K562 (cell line): Measurements from ENCODE around the gene TMEM222. TPM values are rescaled to one million over a fixed set of nuclear protein-coding genes. Genes with fewer than 3 reads are reported as not detected.

Experiments
- BDP1 ChIP-seq: IDR thresholded peaks from 3 replicates; pipeline ENCODE4 v1.6.1; 2011; ENCODE audit not compliant: insufficient read length, insufficient read depth
- CBX3 ChIP-seq, 2 experiments: IDR thresholded peaks; 1 replicate in 1 of 2; 2 replicates in 1 of 2; pipeline ENCODE4 v1.6.1; 2012; ENCODE audit warnings: inconsistent platforms in 2 of 2, low read length in 2 of 2, borderline replicate concordance in 1 of 2, control low read depth in 1 of 2
- KDM2B ChIP-seq: fragments of 250-450 bp; sonication (Bioruptor Pico); IDR thresholded peaks from 2 replicates; pipeline ENCODE4 v1.8.0; 2021; ENCODE audit warnings: mild to moderate bottlenecking, moderate library complexity
- MECOM ChIP-seq: fragments of 250-450 bp; sonication (Bioruptor Pico); IDR thresholded peaks from 2 replicates; pipeline ENCODE4 v1.8.0; 2022; ENCODE audit warnings: inconsistent platforms
- NR2F6 ChIP-seq: fragments of 450-650 bp; formaldehyde crosslinking; IDR thresholded peaks from 2 replicates; pipeline ENCODE4 v1.4.0; 2020; ENCODE audit warnings: mild to moderate bottlenecking
- NUFIP1 ChIP-seq: fragments of 450-650 bp; IDR thresholded peaks from 2 replicates; pipeline ENCODE4 v1.6.1; 2018; ENCODE audit not compliant: partially characterized antibody
- SMAD4 ChIP-seq: fragments of 250-450 bp; sonication (Bioruptor Pico); conservative IDR thresholded peaks from 2 replicates; pipeline ENCODE4 v1.8.0; 2021; ENCODE audit warnings: inconsistent platforms, mild to moderate bottlenecking, moderate library complexity
- ZBED1 ChIP-seq: IDR thresholded peaks from 2 replicates; pipeline ENCODE4 v1.6.1; 2014
- ZNF830 ChIP-seq: fragments of 250-450 bp; sonication (Bioruptor Pico); IDR thresholded peaks from 2 replicates; pipeline ENCODE4 v1.5.0; 2021; ENCODE audit warnings: mild to moderate bottlenecking
- polyA plus RNA-seq, 8 experiments: library from polyadenylated mRNA; depleted of rRNA in 4 of 8; stranded (reverse) in 5 of 8; unstranded in 3 of 8; fragments of >200 nt; fragmentation: Nextera tagmentation in 2 of 8; fragmentation: Illumina TruSeq in 1 of 8; extraction: Ambion mirVana in 2 of 8; extraction: Trizol in 1 of 8; gene quantifications; 2 replicates each; pipeline versions ENCODE4 v1.2.1 to v1.2.3, GENCODE V29; 2011 to 2014; ENCODE audit warnings: inconsistent platforms in 1 of 8, missing spikeins in 1 of 8
- total RNA-seq, 7 experiments: library from RNA; depleted of rRNA in 6 of 7; stranded (reverse); fragments of >200 nt in 6 of 7; fragmentation: Illumina TruSeq in 2 of 7; extraction: Trizol in 2 of 7; gene quantifications; 2 replicates each; pipeline versions ENCODE4 v1.2.1 to v1.2.3, GENCODE V29; 2011 to 2021; ENCODE audit warnings: low replicate concordance in 1 of 7
- TF ChIP-seq, protein P1 (sequence below): fragments of 450-650 bp; IDR thresholded peaks from 2 replicates; pipeline ENCODE4 v1.6.1; 2016; ENCODE audit warnings: mild to moderate bottlenecking, moderate library complexity
- TF ChIP-seq, protein P2 (sequence below): sonication (generic); formaldehyde crosslinking; IDR thresholded peaks from 2 replicates; pipeline ENCODE4 v1.5.0; 2020; ENCODE audit warnings: missing genetic modification reagents
- TF ChIP-seq, protein P3 (sequence below): sonication (generic); formaldehyde crosslinking; IDR thresholded peaks from 2 replicates; pipeline ENCODE4 v1.9.0; 2022; ENCODE audit warnings: mild to moderate bottlenecking, missing genetic modification reagents
- TF ChIP-seq, protein P4 (sequence below), 2 experiments: fragments of 450-650 bp; conservative IDR thresholded peaks; 2 replicates each; pipeline ENCODE4 v1.6.1; 2017; ENCODE audit warnings: mild to moderate bottlenecking in 2 of 2, moderate library complexity in 2 of 2

Gene TMEM222
- total and polyA plus RNA-seq, 9 of the 15 experiments (the other 6 are each of a cell fraction or from before 2014, with no cell fraction given), result 6.9 to 48.0 (median 32.8) TPM

DNA sequence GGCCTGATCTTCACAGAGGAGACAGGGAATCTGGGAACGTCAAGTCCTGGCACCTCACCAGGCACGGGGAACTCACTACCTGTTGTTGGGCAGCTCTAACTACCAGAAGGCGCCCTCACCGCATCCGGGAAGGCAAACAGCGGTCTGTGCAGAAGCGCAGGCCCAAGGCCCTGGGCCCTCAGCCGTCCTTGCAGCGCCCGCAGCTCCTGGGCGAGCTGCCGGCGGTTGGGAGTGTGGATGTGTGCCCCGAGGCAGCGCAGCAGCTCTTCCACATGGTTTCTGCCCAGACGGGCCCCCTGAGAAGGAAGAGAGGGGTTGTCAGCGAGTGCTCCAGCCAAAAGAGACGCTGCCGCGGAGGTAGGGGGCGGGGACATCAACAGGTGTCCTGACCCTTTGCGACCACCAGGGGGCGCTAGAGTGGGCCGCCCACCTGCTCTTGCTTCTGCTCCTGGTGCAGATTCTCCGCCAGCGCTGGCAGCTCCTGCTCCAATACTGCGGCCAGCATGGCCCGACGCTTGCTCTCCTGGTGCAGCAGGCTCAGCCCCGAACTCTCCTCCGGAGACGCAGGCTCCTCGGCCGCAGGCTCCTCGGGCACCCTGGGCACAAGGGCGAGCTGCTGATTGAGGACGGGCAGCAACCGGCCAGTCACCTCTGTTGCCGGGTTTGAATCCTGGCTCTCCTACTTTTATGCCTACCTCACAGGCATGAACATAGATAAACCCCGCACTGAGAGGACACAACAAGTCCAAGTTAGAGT, 35.5 kb downstream of the TMEM222 start (continued):
- TF ChIP-seq, protein P1, sequence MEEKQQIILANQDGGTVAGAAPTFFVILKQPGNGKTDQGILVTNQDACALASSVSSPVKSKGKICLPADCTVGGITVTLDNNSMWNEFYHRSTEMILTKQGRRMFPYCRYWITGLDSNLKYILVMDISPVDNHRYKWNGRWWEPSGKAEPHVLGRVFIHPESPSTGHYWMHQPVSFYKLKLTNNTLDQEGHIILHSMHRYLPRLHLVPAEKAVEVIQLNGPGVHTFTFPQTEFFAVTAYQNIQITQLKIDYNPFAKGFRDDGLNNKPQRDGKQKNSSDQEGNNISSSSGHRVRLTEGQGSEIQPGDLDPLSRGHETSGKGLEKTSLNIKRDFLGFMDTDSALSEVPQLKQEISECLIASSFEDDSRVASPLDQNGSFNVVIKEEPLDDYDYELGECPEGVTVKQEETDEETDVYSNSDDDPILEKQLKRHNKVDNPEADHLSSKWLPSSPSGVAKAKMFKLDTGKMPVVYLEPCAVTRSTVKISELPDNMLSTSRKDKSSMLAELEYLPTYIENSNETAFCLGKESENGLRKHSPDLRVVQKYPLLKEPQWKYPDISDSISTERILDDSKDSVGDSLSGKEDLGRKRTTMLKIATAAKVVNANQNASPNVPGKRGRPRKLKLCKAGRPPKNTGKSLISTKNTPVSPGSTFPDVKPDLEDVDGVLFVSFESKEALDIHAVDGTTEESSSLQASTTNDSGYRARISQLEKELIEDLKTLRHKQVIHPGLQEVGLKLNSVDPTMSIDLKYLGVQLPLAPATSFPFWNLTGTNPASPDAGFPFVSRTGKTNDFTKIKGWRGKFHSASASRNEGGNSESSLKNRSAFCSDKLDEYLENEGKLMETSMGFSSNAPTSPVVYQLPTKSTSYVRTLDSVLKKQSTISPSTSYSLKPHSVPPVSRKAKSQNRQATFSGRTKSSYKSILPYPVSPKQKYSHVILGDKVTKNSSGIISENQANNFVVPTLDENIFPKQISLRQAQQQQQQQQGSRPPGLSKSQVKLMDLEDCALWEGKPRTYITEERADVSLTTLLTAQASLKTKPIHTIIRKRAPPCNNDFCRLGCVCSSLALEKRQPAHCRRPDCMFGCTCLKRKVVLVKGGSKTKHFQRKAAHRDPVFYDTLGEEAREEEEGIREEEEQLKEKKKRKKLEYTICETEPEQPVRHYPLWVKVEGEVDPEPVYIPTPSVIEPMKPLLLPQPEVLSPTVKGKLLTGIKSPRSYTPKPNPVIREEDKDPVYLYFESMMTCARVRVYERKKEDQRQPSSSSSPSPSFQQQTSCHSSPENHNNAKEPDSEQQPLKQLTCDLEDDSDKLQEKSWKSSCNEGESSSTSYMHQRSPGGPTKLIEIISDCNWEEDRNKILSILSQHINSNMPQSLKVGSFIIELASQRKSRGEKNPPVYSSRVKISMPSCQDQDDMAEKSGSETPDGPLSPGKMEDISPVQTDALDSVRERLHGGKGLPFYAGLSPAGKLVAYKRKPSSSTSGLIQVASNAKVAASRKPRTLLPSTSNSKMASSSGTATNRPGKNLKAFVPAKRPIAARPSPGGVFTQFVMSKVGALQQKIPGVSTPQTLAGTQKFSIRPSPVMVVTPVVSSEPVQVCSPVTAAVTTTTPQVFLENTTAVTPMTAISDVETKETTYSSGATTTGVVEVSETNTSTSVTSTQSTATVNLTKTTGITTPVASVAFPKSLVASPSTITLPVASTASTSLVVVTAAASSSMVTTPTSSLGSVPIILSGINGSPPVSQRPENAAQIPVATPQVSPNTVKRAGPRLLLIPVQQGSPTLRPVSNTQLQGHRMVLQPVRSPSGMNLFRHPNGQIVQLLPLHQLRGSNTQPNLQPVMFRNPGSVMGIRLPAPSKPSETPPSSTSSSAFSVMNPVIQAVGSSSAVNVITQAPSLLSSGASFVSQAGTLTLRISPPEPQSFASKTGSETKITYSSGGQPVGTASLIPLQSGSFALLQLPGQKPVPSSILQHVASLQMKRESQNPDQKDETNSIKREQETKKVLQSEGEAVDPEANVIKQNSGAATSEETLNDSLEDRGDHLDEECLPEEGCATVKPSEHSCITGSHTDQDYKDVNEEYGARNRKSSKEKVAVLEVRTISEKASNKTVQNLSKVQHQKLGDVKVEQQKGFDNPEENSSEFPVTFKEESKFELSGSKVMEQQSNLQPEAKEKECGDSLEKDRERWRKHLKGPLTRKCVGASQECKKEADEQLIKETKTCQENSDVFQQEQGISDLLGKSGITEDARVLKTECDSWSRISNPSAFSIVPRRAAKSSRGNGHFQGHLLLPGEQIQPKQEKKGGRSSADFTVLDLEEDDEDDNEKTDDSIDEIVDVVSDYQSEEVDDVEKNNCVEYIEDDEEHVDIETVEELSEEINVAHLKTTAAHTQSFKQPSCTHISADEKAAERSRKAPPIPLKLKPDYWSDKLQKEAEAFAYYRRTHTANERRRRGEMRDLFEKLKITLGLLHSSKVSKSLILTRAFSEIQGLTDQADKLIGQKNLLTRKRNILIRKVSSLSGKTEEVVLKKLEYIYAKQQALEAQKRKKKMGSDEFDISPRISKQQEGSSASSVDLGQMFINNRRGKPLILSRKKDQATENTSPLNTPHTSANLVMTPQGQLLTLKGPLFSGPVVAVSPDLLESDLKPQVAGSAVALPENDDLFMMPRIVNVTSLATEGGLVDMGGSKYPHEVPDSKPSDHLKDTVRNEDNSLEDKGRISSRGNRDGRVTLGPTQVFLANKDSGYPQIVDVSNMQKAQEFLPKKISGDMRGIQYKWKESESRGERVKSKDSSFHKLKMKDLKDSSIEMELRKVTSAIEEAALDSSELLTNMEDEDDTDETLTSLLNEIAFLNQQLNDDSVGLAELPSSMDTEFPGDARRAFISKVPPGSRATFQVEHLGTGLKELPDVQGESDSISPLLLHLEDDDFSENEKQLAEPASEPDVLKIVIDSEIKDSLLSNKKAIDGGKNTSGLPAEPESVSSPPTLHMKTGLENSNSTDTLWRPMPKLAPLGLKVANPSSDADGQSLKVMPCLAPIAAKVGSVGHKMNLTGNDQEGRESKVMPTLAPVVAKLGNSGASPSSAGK, result no peak
- TF ChIP-seq, protein P2, sequence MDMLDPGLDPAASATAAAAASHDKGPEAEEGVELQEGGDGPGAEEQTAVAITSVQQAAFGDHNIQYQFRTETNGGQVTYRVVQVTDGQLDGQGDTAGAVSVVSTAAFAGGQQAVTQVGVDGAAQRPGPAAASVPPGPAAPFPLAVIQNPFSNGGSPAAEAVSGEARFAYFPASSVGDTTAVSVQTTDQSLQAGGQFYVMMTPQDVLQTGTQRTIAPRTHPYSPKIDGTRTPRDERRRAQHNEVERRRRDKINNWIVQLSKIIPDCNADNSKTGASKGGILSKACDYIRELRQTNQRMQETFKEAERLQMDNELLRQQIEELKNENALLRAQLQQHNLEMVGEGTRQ, result no peak
- TF ChIP-seq SMAD4 (CRISPR knock-in tag) (0 out of 2 replicates have a peak, but pooled peaks have one; percentile 31), BDP1 (no peak), ZNF830 (CRISPR knock-in tag) (no peak), NR2F6 (CRISPR knock-in tag) (0 out of 2 replicates have a peak, but pooled peaks have one; percentile 50), CBX3 (IDR thresholded peaks at IDR 0.05; ENCODE audit: borderline replicate concordance in 1 of 2, low read length in 2 of 2) (0 out of 3 replicates have a peak, but pooled peaks of 1 of the 2 experiments have one; percentile 30), NUFIP1 (no peak), KDM2B (CRISPR knock-in tag) (no peak), MECOM (CRISPR knock-in tag) (no peak), ZBED1 (no peak)
- TF ChIP-seq, protein P3, sequence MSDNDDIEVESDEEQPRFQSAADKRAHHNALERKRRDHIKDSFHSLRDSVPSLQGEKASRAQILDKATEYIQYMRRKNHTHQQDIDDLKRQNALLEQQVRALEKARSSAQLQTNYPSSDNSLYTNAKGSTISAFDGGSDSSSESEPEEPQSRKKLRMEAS (CRISPR knock-in tag), result peak; percentile 71; the same call in 1 of the 2 replicates
- TF ChIP-seq, protein P4, sequence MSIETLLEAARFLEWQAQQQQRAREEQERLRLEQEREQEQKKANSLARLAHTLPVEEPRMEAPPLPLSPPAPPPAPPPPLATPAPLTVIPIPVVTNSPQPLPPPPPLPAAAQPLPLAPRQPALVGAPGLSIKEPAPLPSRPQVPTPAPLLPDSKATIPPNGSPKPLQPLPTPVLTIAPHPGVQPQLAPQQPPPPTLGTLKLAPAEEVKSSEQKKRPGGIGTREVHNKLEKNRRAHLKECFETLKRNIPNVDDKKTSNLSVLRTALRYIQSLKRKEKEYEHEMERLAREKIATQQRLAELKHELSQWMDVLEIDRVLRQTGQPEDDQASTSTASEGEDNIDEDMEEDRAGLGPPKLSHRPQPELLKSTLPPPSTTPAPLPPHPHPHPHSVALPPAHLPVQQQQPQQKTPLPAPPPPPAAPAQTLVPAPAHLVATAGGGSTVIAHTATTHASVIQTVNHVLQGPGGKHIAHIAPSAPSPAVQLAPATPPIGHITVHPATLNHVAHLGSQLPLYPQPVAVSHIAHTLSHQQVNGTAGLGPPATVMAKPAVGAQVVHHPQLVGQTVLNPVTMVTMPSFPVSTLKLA (conservative IDR thresholded peaks at IDR 0.05), result no peak
